Measurements from ENCODE around the gene TRANK1. TPM values are rescaled to one million over a fixed set of nuclear protein-coding genes. Genes with fewer than 3 reads are reported as not detected.

The TRANK1 gene
- total RNA-seq, 5 donors from 2014 or later (not counting 1 experiment from before 2014, with no cell fraction given): 96.0 to 160 (median 127) TPM

DNA sequence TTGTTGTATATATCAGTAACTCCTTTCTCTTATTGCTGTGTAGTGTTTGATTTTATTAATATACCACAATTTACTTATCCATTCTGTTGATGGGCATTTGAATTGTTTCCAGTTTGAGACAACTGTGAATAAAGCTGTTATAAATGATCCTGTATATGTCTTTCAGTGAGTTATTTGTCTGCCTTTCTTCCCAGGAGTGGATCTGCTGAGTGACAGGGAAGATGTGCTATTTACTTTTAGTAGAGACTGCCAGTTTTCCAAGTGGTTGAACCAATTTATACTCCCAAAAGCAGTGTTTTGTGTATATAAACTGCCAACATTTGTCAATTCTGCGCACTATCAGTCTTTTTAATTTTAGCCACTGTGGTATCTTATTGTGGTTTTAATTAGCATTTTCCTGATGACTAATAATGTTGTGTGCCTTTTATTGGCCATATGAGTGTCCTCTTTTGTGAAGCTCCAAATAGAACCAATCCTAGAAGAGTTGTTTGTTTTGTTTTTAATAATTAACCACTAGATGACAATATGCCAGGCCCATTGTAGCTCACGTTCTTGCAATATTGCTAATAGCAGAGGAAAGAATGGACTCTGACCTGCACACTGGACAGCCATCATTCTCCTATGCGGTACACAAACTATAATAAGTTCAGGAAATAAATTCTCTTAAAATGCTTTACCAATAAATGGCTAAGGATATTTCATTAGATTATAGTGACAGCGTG lies 25.3 kb downstream of the TRANK1 start:
- DNase-seq: no peak
- POLR2A ChIA-PET: interaction anchor here in 1 of 2 donors (0.8 kb wide), 1 partner anchor 32 kb away, joined by 3 read pairs; no protein-coding TSS in a partner anchor
- no peaks in the 10 kb centered on the region for H3K27me3 ChIP-seq (replicated peaks in 1 of 2; ENCODE audit: control insufficient read depth in 2 of 2, extremely low read depth in 1 of 2, insufficient read depth in 2 of 2, low read length in 1 of 2)
- peaks cover 5 to 13% (median 9%) of the 10 kb centered on the region in 3 donors for H3K9me3 Mint-ChIP-seq
- CTCF ChIA-PET: interaction anchor here in 1 of 2 donors (0.9 kb wide), 1 partner anchor 39 kb away, joined by 3 read pairs; no protein-coding TSS in a partner anchor
- no peak overlapping the region for H3K27ac Mint-ChIP-seq
- peaks cover 5% of the 10 kb centered on the region in 2 experiments for H3K4me1 ChIP-seq (ENCODE audit: control insufficient read depth in 1 of 2, extremely low read depth in 1 of 2, insufficient read depth in 2 of 2, low read length in 2 of 2)
- peaks cover 2% of the 10 kb centered on the region for H3K9me3 ChIP-seq
- H3K27me3 Mint-ChIP-seq: no peaks in the 10 kb centered on the region
- ATAC-seq (replicated peaks in 1 of 4): no peak
- peaks cover 12% of the 10 kb centered on the region for H3K36me3 Mint-ChIP-seq
- no CpG with 5 or more reads among the region's 4 CpGs for WGBS (ENCODE audit: insufficient coverage)
- H3K4me3 ChIP-seq (ENCODE audit: control insufficient read depth in 1 of 2, extremely low read depth in 1 of 2, low read length in 1 of 2): no peak overlapping the region
- H3K36me3 ChIP-seq (ENCODE audit: control insufficient read depth in 2 of 2, extremely low read depth in 1 of 2, insufficient read depth in 1 of 2, low read length in 1 of 2): no peaks in the 10 kb centered on the region
- H3K27ac ChIP-seq (ENCODE audit: low read length): no peak overlapping the region
- H3K4me1 Mint-ChIP-seq: peaks cover 20 to 42% (median 33%) of the 10 kb centered on the region in 3 donors
- H3K4me3 Mint-ChIP-seq: no peak overlapping the region

DNA sequence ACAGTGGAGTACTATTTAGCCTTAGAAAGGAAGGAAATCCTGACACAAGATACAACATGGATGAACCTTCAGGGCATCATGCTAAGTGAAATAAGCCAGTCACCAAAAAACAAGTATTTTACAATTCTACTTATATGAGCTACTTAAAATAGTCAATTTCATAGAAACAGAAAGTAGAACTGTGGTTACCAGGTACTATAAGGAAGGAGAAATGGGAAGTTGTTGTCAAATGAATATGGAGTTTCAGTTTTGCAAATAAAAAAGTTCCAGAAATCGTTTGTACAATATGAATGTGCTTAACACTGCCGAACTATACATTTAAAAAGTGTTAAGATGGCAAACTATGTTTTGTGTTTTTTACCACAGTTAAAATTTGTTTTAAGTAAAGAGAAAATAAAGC lies 26.8 kb downstream of the TRANK1 start:
- Mint-ChIP-seq H3K36me3 (peaks cover 12% of the 10 kb centered on the region), H3K4me1 (peaks cover 26 to 42% (median 36%) of the 10 kb centered on the region in 3 donors), H3K4me3 (peak overlapping the region; percentile 32 to 58 (median 42)), H3K27me3 (no peaks in the 10 kb centered on the region), H3K9me3 (peaks cover 5 to 13% (median 9%) of the 10 kb centered on the region in 3 donors), H3K27ac (peak overlapping the region; percentile 86 to 90)
- ChIA-PET CTCF (interaction anchor here (1.3 to 1.4 kb wide), 3 partner anchors 26 to 41 kb away, joined by 3 to 4 read pairs (median 4); partner anchors contain the start of gene TRANK1 (in 1 of the 2)), POLR2A (interaction anchor here in 1 of 2 donors (0.6 kb wide), 1 partner anchor 74 kb away, joined by 4 read pairs; no protein-coding TSS in a partner anchor)
- no peak for DNase-seq
- peak in 1 of 4 experiments; percentile 39 for ATAC-seq (replicated peaks in 1 of 4)
- Histone ChIP-seq H3K4me1 (ENCODE audit: control insufficient read depth in 1 of 2, extremely low read depth in 1 of 2, insufficient read depth in 2 of 2, low read length in 2 of 2) (peaks cover 3 to 5% of the 10 kb centered on the region in 2 experiments), H3K27ac (ENCODE audit: low read length) (peak overlapping the region; percentile 10), H3K27me3 (replicated peaks in 1 of 2; ENCODE audit: control insufficient read depth in 2 of 2, extremely low read depth in 1 of 2, insufficient read depth in 2 of 2, low read length in 1 of 2) (no peaks in the 10 kb centered on the region), H3K36me3 (ENCODE audit: control insufficient read depth in 2 of 2, extremely low read depth in 1 of 2, insufficient read depth in 1 of 2, low read length in 1 of 2) (no peaks in the 10 kb centered on the region), H3K9me3 (peaks cover 2% of the 10 kb centered on the region), H3K4me3 (ENCODE audit: control insufficient read depth in 1 of 2, extremely low read depth in 1 of 2, low read length in 1 of 2) (no peak overlapping the region)
- no CpG with 5 or more reads among the region's 2 CpGs for WGBS (ENCODE audit: insufficient coverage)

DNA sequence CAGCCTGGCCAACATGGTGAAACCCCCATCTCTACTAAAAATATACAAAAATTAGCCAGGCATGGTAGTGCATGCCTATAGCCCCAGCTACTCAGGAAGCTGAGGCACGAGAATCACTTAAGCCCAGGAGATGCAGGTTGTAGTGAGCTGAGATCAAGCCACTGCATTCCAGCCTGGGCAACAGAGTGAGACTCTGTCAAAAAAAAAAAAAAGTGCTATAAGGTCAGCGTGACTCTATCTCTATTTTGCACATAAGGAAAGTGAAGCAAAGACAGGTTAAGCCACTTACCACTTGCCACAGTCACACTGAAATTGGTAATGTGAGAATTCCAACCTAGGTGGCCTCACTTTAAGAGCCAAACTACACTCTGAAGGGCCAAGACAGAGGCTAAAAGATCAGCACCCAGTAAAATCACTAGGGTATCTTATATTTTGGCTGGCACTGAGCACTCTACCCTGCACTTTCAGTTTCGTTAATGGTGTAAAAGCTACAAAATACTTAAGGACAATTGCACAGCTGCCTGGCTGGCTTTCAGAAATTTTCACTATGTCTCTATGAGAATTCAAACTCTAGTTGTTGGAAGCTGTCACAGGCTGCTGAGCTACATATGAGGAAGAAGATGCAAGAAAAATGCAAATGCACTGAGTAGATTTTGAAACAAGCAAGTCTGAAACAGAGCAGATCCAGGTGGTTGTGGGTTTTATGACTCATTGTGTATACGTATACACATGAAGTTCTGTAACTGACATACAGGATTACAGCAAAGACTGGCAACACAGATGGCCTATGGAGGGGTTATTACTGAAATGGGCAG lies 32.7 kb downstream of the TRANK1 start:
- Histone ChIP-seq H3K27me3 (replicated peaks in 1 of 2; ENCODE audit: control insufficient read depth in 2 of 2, extremely low read depth in 1 of 2, insufficient read depth in 2 of 2, low read length in 1 of 2) (no peaks in the 10 kb centered on the region), H3K9me3 (no peaks in the 10 kb centered on the region), H3K27ac (ENCODE audit: low read length) (peak overlapping the region; percentile 88), H3K36me3 (ENCODE audit: control insufficient read depth in 2 of 2, extremely low read depth in 1 of 2, insufficient read depth in 1 of 2, low read length in 1 of 2) (no peaks in the 10 kb centered on the region), H3K4me1 (ENCODE audit: control insufficient read depth in 1 of 2, extremely low read depth in 1 of 2, insufficient read depth in 2 of 2, low read length in 2 of 2) (peaks cover 19 to 29% of the 10 kb centered on the region in 2 experiments), H3K4me3 (ENCODE audit: control insufficient read depth in 1 of 2, extremely low read depth in 1 of 2, low read length in 1 of 2) (peak overlapping the region; percentile 23 to 47)
- ATAC-seq (replicated peaks in 1 of 4): peak; percentile 83 to 86 (median 84)
- H3K36me3 Mint-ChIP-seq: no peaks in the 10 kb centered on the region
- peak overlapping the region; percentile 83 to 88 for H3K27ac Mint-ChIP-seq
- peak overlapping the region; percentile 55 to 72 (median 70) for H3K4me3 Mint-ChIP-seq
- WGBS (ENCODE audit: insufficient coverage): 0% methylated on average over 2 of the region's 4 CpGs
- H3K27me3 Mint-ChIP-seq: no peaks in the 10 kb centered on the region
- H3K9me3 Mint-ChIP-seq: no peaks in the 10 kb centered on the region
- ChIA-PET POLR2A (interaction anchor here (0.7 to 2.4 kb wide), 6 partner anchors 11 to 81 kb away, joined by 3 to 14 read pairs (median 3); partner anchors contain the start of genes EPM2AIP1 (in 1 of the 2), MLH1 (in 1 of the 2) and TRANK1 (in 1 of the 2)), CTCF (interaction anchor here (0.6 to 1.6 kb wide), 6 partner anchors 10 to 81 kb away, joined by 3 to 9 read pairs (median 5); partner anchors contain the start of genes EPM2AIP1 (in 1 of the 2) and MLH1 (in 1 of the 2))
- DNase-seq: peak in 20 of 35 experiments; percentile 2 to 72 (median 24)
- peaks cover 41 to 56% (median 48%) of the 10 kb centered on the region in 3 donors for H3K4me1 Mint-ChIP-seq

DNA sequence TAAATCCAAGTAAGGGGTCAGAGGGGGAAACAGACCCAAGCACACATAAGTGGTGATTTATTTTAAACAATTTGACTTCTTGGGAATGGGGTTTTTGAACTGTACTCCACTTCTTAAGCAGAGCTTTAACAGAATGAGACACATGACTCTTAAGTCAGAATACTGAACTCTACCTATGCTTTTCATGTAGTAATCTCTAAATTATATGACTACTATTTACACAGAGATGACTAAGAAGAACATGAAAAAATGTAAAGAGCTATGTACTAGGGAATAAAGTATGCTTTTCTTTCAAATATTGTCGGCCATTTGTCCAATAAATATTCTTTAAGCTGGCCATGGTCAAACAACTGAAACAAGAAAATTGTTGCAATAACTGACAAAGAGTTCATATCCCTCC lies 35.2 kb downstream of the TRANK1 start:
- H3K9me3 Mint-ChIP-seq: no peaks in the 10 kb centered on the region
- CTCF ChIA-PET: interaction anchor here in 1 of 2 donors (1.2 kb wide), 1 partner anchor 49 kb away, joined by 4 read pairs; no protein-coding TSS in a partner anchor
- DNase-seq (no peak), ATAC-seq (replicated peaks in 1 of 4) (no peak)
- H3K4me3 Mint-ChIP-seq: peak overlapping the region in 1 of 3 donors; percentile 84
- peak overlapping the region; percentile 52 to 97 for H3K27ac Mint-ChIP-seq
- Histone ChIP-seq H3K27ac (ENCODE audit: low read length) (peak overlapping the region; percentile 85), H3K4me1 (ENCODE audit: control insufficient read depth in 1 of 2, extremely low read depth in 1 of 2, insufficient read depth in 2 of 2, low read length in 2 of 2) (peaks cover 30 to 48% of the 10 kb centered on the region in 2 experiments), H3K36me3 (ENCODE audit: control insufficient read depth in 2 of 2, extremely low read depth in 1 of 2, insufficient read depth in 1 of 2, low read length in 1 of 2) (peaks cover 0 to 7% of the 10 kb centered on the region in 2 donors), H3K4me3 (ENCODE audit: control insufficient read depth in 1 of 2, extremely low read depth in 1 of 2, low read length in 1 of 2) (no peak overlapping the region), H3K27me3 (replicated peaks in 1 of 2; ENCODE audit: control insufficient read depth in 2 of 2, extremely low read depth in 1 of 2, insufficient read depth in 2 of 2, low read length in 1 of 2) (no peaks in the 10 kb centered on the region), H3K9me3 (no peaks in the 10 kb centered on the region)
- H3K36me3 Mint-ChIP-seq: peaks cover 5% of the 10 kb centered on the region
- POLR2A ChIA-PET: interaction anchor here in 1 of 2 donors (0.7 kb wide), 1 partner anchor 20 kb away, joined by 3 read pairs; no protein-coding TSS in a partner anchor
- peaks cover 59 to 71% (median 69%) of the 10 kb centered on the region in 3 donors for H3K4me1 Mint-ChIP-seq
- H3K27me3 Mint-ChIP-seq: no peaks in the 10 kb centered on the region
- WGBS (ENCODE audit: insufficient coverage): no CpG with 5 or more reads among the region's 1 CpG

DNA sequence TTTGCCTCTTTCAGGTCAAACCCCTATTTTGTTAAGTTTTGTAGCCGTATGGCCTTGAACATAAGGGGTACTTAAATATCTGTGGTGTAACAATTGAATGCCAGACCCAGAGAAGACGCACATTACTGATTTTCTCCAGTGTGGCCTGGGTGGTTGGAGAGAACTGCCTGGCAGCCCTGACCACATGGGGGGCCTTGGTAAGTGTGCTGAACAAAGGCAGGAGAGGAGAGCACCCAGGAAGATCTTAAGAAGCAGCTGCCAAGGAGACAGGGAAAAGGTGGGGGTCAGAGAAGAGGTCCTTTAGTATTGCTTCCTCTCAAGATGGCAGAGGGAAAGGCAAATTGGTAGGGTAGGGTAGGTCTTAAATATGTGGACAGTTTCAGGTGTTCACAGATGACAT lies 35.7 kb downstream of the TRANK1 start:
- no peaks in the 10 kb centered on the region for H3K27me3 ChIP-seq (replicated peaks in 1 of 2; ENCODE audit: control insufficient read depth in 2 of 2, extremely low read depth in 1 of 2, insufficient read depth in 2 of 2, low read length in 1 of 2)
- H3K27ac ChIP-seq (ENCODE audit: low read length): peak overlapping the region; percentile 85
- Mint-ChIP-seq H3K27ac (peak overlapping the region; percentile 97 to 99), H3K36me3 (peaks cover 5% of the 10 kb centered on the region), H3K4me3 (peak overlapping the region; percentile 84 to 97 (median 90)), H3K27me3 (no peaks in the 10 kb centered on the region), H3K9me3 (no peaks in the 10 kb centered on the region), H3K4me1 (peaks cover 62 to 75% (median 73%) of the 10 kb centered on the region in 3 donors)
- DNase-seq (no peak), ATAC-seq (replicated peaks in 1 of 4) (no peak)
- H3K36me3 ChIP-seq (ENCODE audit: control insufficient read depth in 2 of 2, extremely low read depth in 1 of 2, insufficient read depth in 1 of 2, low read length in 1 of 2): peaks cover 0 to 10% of the 10 kb centered on the region in 2 donors
- H3K4me3 ChIP-seq (ENCODE audit: control insufficient read depth in 1 of 2, extremely low read depth in 1 of 2, low read length in 1 of 2): no peak overlapping the region
- no peaks in the 10 kb centered on the region for H3K9me3 ChIP-seq
- ChIA-PET POLR2A (interaction anchor here in 1 of 2 donors (0.6 kb wide), 2 partner anchors 51 to 84 kb away, joined by 4 to 18 read pairs; partner anchors contain the start of gene EPM2AIP1), CTCF (interaction anchor here in 1 of 2 donors (1.2 kb wide), 1 partner anchor 50 kb away, joined by 4 read pairs; no protein-coding TSS in a partner anchor)
- peaks cover 30 to 53% of the 10 kb centered on the region in 2 experiments for H3K4me1 ChIP-seq (ENCODE audit: control insufficient read depth in 1 of 2, extremely low read depth in 1 of 2, insufficient read depth in 2 of 2, low read length in 2 of 2)
- 100% methylated on average over 2 of the region's 2 CpGs for WGBS (ENCODE audit: insufficient coverage)

All from T-cell (primary cell).